ENCODE results near the gene EFNB3.

The EFNB3 gene

GRCh38 chr17:7707858-7708750 is 3.1 kb downstream of the EFNB3 start:
- POLR2A ChIA-PET = interaction anchor here (7.9 kb wide), 1 partner anchor 20 kb away, joined by 111 read pairs; the partner anchor contains the start of genes TP53 and WRAP53
- peaks cover 14% of the 10 kb centered on the region; the same call in 1 of the 2 replicates for H3K4me1 ChIP-seq (ENCODE audit: control insufficient read depth, insufficient read depth, low read length)
- TF ChIP-seq ZNF335 (tag by site-specific recombination; conservative IDR thresholded peaks at IDR 0.05) (no peak), GLIS1 (tag by site-specific recombination; IDR thresholded peaks at IDR 0.05) (no peak), ZFP3 (tag by site-specific recombination; IDR thresholded peaks at IDR 0.05; ENCODE audit: low read depth) (no peak), FEZF1 (tag by site-specific recombination; IDR thresholded peaks at IDR 0.05) (no peak), RBAK (tag by site-specific recombination; IDR thresholded peaks at IDR 0.05) (no peak), ZNF10 (tag by site-specific recombination; IDR thresholded peaks at IDR 0.05) (peak; percentile 67)
- H3K4me3 ChIP-seq (ENCODE audit: low read depth, low read length) = no peak overlapping the region
- CTCF ChIA-PET = interaction anchor here (6.0 to 7.3 kb wide), 2 partner anchors 9 to 19 kb away, joined by 45 to 49 read pairs; partner anchors contain the start of genes DNAH2, TP53 and WRAP53
- H3K9me3 ChIP-seq (ENCODE audit: control insufficient read depth, insufficient read depth, low read depth, low read length) = no peaks in the 10 kb centered on the region
- H3K36me3 ChIP-seq (ENCODE audit: control insufficient read depth in 2 of 2, insufficient read depth in 1 of 2, low read length in 2 of 2) = peaks cover 0 to under 1% of the 10 kb centered on the region in 2 experiments; a peak in 1 of 3 replicates
- no peak overlapping the region for H3K27ac ChIP-seq (ENCODE audit: extremely low read depth, low read depth, low read length)

GRCh38 chr17:7709031-7709430 is 4.0 kb downstream of the EFNB3 start:
- POLR2A ChIA-PET = no interaction called here
- Histone ChIP-seq H3K4me1 (ENCODE audit: control insufficient read depth, insufficient read depth, low read length) (peaks cover 9% of the 10 kb centered on the region; the same call in 1 of the 2 replicates), H3K36me3 (ENCODE audit: control insufficient read depth in 2 of 2, insufficient read depth in 1 of 2, low read length in 2 of 2) (no peaks in the 10 kb centered on the region), H3K9me3 (ENCODE audit: control insufficient read depth, insufficient read depth, low read depth, low read length) (no peaks in the 10 kb centered on the region), H3K4me3 (ENCODE audit: low read depth, low read length) (no peak overlapping the region), H3K27ac (ENCODE audit: extremely low read depth, low read depth, low read length) (no peak overlapping the region)
- TF ChIP-seq ZNF114 (tag by site-specific recombination; IDR thresholded peaks at IDR 0.05) = no peak
- TF ChIP-seq, protein P1, sequence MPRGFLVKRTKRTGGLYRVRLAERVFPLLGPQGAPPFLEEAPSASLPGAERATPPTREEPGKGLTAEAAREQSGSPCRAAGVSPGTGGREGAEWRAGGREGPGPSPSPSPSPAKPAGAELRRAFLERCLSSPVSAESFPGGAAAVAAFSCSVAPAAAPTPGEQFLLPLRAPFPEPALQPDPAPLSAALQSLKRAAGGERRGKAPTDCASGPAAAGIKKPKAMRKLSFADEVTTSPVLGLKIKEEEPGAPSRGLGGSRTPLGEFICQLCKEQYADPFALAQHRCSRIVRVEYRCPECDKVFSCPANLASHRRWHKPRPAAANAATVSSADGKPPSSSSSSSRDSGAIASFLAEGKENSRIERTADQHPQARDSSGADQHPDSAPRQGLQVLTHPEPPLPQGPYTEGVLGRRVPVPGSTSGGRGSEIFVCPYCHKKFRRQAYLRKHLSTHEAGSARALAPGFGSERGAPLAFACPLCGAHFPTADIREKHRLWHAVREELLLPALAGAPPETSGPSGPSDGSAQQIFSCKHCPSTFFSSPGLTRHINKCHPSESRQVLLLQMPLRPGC (tag by site-specific recombination; IDR thresholded peaks at IDR 0.05) = no peak
- TF ChIP-seq ZIC2 (tag by site-specific recombination; IDR thresholded peaks at IDR 0.05) = peak; percentile 48
- TF ChIP-seq ZNF610 (tag by site-specific recombination; IDR thresholded peaks at IDR 0.05; ENCODE audit: borderline replicate concordance) = no peak
- no peak for TF ChIP-seq HIC1 (tag by site-specific recombination; IDR thresholded peaks at IDR 0.05)
- TF ChIP-seq ZBTB11 (tag by site-specific recombination; conservative IDR thresholded peaks at IDR 0.05; ENCODE audit: low read depth) = no peak
- no peak for TF ChIP-seq ZNF239 (tag by site-specific recombination; IDR thresholded peaks at IDR 0.05)
- 0 out of 2 replicates have a peak, but pooled peaks have one; percentile 22 for TF ChIP-seq GLIS2 (tag by site-specific recombination; IDR thresholded peaks at IDR 0.05)
- no peak for TF ChIP-seq ZNF514 (tag by site-specific recombination; IDR thresholded peaks at IDR 0.05)
- TF ChIP-seq GLIS1 (tag by site-specific recombination; IDR thresholded peaks at IDR 0.05) = peak; percentile 11; the same call in 1 of the 2 replicates
- TF ChIP-seq ZNF670 (tag by site-specific recombination; IDR thresholded peaks at IDR 0.05; ENCODE audit: low read depth) = no peak
- TF ChIP-seq ZNF549 (tag by site-specific recombination; IDR thresholded peaks at IDR 0.05) = no peak
- TF ChIP-seq ZSCAN30 (tag by site-specific recombination; IDR thresholded peaks at IDR 0.05) = no peak
- no peak for TF ChIP-seq ZNF302 (tag by site-specific recombination; IDR thresholded peaks at IDR 0.05; ENCODE audit: low read depth)
- no peak for TF ChIP-seq SALL2 (tag by site-specific recombination; IDR thresholded peaks at IDR 0.05; ENCODE audit: borderline replicate concordance)
- no peak for TF ChIP-seq ZNF837 (tag by site-specific recombination; IDR thresholded peaks at IDR 0.05)
- no peak for TF ChIP-seq ZBTB44 (tag by site-specific recombination; IDR thresholded peaks at IDR 0.05)
- CTCF ChIA-PET = no interaction called here

Data from HEK293 (cell line).